PFSK-1 (cell line): ENCODE data around the gene GSK3A.

Source experiments
- POLR2AphosphoS5 ChIP-seq: IDR thresholded peaks from 2 replicates; pipeline ENCODE4 v1.6.1; 2012; ENCODE audit warnings: low read depth, mild to moderate bottlenecking, control low read depth, low read length, moderate library complexity
- SIN3A ChIP-seq: IDR thresholded peaks from 2 replicates; pipeline ENCODE4 v1.6.1; 2012; ENCODE audit warnings: mild to moderate bottlenecking, low read length, moderate library complexity, borderline replicate concordance; ENCODE audit not compliant: insufficient read depth

DNA sequence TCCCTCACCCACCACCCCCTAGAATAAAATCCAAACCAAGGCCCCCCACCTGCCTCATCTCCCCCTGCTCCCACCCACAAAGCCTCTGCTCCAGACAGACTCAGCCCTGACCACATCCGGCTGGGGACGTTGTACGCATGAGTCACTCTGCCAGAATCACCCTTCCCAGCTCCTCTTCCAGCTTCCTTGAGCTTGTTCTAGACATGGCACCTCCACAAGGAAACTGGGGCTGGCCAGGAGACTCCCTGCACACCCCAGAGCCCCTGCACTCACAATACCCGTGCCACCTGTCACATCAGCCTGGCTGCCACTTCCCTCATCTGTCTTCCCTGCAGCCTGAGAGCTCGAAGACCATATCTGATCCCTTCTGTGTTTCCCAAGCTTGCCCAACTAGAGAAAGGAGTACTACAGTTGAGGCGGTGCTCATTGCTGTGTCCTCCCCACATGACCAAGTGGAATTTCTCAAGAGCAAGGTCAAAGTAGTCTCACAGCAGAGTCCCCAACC lies 34.6 kb downstream of the GSK3A start:
- TF ChIP-seq POLR2AphosphoS5, result no peak
- no peak for TF ChIP-seq SIN3A
